Endometrial microvascular endothelial cells (primary cell): Measurements from ENCODE around the gene CCNL2. TPM values are rescaled to one million over a fixed set of nuclear protein-coding genes. Genes with fewer than 3 reads are reported as not detected.

ENCODE experiments used
- in situ Hi-C: cut with HindIII; loops from 2 replicates; pipeline ENCODE4 v1.10.0; 2017; ENCODE audit warnings: low sequenced_read_pairs, low pct_unique_long_range_greater_than_20kb; ENCODE audit errors: inconsistent ontology term
- total RNA-seq: library from RNA; depleted of rRNA; stranded (reverse); fragments of >200 nt; gene quantifications from one replicate; pipeline ENCODE4 v1.2.3, GENCODE V29; 2015; ENCODE audit errors: inconsistent ontology term

The CCNL2 gene
- total RNA-seq, 1 donor from 2014 or later, result 85.4 TPM

- in situ Hi-C loops, result no loop called here
These were observed 62.7 kb downstream of the CCNL2 start for GRCh38 chr1:1336446-1336845.

DNA sequence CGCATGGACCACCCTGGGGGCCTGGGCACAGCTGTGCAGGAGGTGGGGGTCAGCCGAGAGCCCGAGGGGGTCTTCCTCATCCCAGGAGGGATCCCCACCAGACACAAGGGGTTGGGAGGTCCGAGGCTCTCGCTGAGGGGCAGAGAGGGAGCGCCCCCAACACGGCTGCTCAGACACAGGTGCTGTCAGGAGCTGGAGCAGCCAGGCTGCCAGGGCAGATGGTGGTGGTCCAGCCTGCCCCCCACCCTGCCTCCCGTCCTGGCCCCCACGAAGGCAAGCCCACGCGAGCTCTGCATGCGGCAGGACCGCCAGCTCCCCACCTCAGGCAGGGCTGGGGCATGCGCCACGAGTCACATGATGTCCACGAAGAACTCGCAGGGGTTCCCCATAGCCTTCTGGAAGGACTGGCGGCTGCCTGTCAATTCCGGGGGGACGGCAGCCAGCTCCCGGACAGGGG, 63.3 kb downstream of the CCNL2 start:
- in situ Hi-C loops, result no loop called here

Other genes starting within 250 kb of the CCNL2 start
- not detected for gene TTLL10, start 225.5 kb downstream of the CCNL2 start, total RNA-seq
- not detected for gene TNFRSF18, start 192.7 kb downstream of the CCNL2 start, total RNA-seq
- not detected for gene TNFRSF4, start 185.2 kb downstream of the CCNL2 start, total RNA-seq
- 186 TPM for gene SDF4, start 167.3 kb downstream of the CCNL2 start, total RNA-seq
- 23.9 TPM for gene B3GALT6, start 167.1 kb downstream of the CCNL2 start, total RNA-seq
- not detected for gene C1QTNF12, start 152.6 kb downstream of the CCNL2 start, total RNA-seq
- 47.6 TPM for gene UBE2J2, start 125.5 kb downstream of the CCNL2 start, total RNA-seq
- under 0.01 TPM for gene SCNN1D, start 118.9 kb downstream of the CCNL2 start, total RNA-seq
- 28.7 TPM for gene ACAP3, start 91.4 kb downstream of the CCNL2 start, total RNA-seq
- gene PUSL1, start 90.7 kb downstream of the CCNL2 start, total RNA-seq, result 21.4 TPM
- 99.3 TPM for gene INTS11, start 74.7 kb downstream of the CCNL2 start, total RNA-seq
- 31.2 TPM for gene CPTP, start 74.5 kb downstream of the CCNL2 start, total RNA-seq
- under 0.01 TPM for gene TAS1R3, start 68.1 kb downstream of the CCNL2 start, total RNA-seq
- gene DVL1, start 49.9 kb downstream of the CCNL2 start, total RNA-seq, result 41.8 TPM
- gene MXRA8, start 40.8 kb downstream of the CCNL2 start, total RNA-seq, result 4.0 TPM
- gene AURKAIP1, start 24.1 kb downstream of the CCNL2 start, total RNA-seq, result 153 TPM
- 180 TPM for gene MRPL20, start 8.0 kb upstream of the CCNL2 start, total RNA-seq
- 2.0 TPM for gene ANKRD65, start 21.9 kb upstream of the CCNL2 start, total RNA-seq
- gene VWA1, start 36.4 kb upstream of the CCNL2 start, total RNA-seq, result 27.5 TPM
- gene ATAD3C, start 50.4 kb upstream of the CCNL2 start, total RNA-seq, result under 0.01 TPM
- gene ATAD3B, start 72.4 kb upstream of the CCNL2 start, total RNA-seq, result 34.4 TPM
- 67.8 TPM for gene ATAD3A, start 112.8 kb upstream of the CCNL2 start, total RNA-seq
- 1.0 TPM for gene TMEM240, start 141.3 kb upstream of the CCNL2 start, total RNA-seq
- 95.1 TPM for gene SSU72, start 175.5 kb upstream of the CCNL2 start, total RNA-seq
- 1.0 TPM for gene FNDC10, start 200.8 kb upstream of the CCNL2 start, total RNA-seq
- 7.4 TPM for gene MIB2, start 216.2 kb upstream of the CCNL2 start, total RNA-seq
- gene MMP23B, start 232.8 kb upstream of the CCNL2 start, total RNA-seq, result not detected